T47D (cell line): ENCODE measurements around the gene PSG5.
"Not testable (repeated sequence)": the region's sequence is repeated elsewhere in the genome, so short reads cannot be mapped to it uniquely, and the experiment has no call there.

Source experiments
- DNase-seq, 2 experiments: peaks; one replicate each; pipeline versions ENCODE4 v3.0.0 to v3.0.0-alpha.2; 2011 to 2012; ENCODE audit warnings: low read depth in 1 of 2, low spot score in 1 of 2
- JUND ChIP-seq: IDR thresholded peaks from 2 replicates; pipeline ENCODE4 v1.6.1; 2012; ENCODE audit warnings: low read depth
- in situ Hi-C: cut with HindIII; loops from 2 replicates; pipeline ENCODE4 v1.10.0; 2016; ENCODE audit warnings: low sequenced_read_pairs, low pct_unique_long_range_greater_than_20kb

The PSG5 gene

DNA sequence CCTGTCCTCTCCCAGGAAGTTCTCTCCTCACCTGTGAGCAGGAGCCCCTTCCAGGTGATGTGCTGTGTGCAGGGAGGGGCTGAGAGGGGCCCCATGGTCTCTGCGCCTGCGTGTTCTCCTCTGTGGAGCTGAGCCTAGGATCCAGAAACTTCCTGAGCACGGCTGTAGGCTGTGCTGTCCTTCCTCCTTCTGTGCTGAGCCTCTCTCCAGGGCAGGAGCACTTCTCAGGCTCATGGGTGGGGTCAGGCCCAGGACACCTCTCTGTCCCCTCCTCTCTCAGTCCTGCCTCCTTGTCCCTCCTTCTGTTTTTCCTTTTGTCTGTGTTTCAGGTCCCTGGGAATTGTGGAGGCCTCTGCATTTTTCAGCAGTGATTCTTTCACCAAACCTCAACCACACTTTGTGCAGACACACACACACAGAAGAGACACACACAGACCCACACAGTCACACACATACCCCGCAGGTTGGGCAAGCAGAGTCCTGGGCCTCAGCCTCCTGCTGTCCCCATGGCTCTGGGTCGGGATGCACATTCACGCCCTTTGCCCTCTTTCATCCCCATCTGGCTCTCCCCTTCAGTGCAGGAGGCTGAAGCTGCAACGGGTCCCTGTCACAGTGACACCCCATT is at the start of gene PSG5:
Gene PSG5 (minus strand): TSS at position 226 of the 625 bp plus-strand sequence. CDS start 131 bp downstream, at position 95.
- DNase-seq, in situ Hi-C loops: not testable (repeated sequence)

GRCh38 chr19:43235686-43236085 is 49.4 kb upstream of the PSG5 start:
- in situ Hi-C loops, DNase-seq: not testable (repeated sequence)

- DNase-seq, result no peak
- in situ Hi-C loops, result no loop called here
- no peak for TF ChIP-seq JUND
Measured at GRCh38 chr19:43229315-43229714, 43.0 kb upstream of the PSG5 start.

DNA sequence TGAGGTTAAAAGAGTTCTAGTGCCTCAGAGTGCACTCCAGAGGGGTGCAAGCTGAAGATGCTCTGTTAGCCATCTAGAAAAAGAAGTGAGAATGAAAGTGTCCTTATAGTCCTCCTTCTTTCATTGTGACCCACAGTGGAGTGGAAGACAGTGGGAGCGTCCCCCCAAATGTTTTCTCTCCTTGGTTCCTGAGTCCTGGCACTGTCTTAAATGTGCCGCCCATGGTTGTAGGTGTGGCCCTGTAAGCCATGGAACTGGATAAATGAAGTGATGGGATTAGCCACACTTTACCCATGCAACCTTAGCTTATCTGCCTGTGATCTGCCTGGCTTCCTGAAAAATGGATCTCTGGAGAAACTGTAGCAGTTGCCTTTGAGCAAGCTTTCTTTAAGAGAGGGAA is 42.4 kb upstream of the PSG5 start:
- in situ Hi-C loops, DNase-seq: not testable (repeated sequence)

DNA sequence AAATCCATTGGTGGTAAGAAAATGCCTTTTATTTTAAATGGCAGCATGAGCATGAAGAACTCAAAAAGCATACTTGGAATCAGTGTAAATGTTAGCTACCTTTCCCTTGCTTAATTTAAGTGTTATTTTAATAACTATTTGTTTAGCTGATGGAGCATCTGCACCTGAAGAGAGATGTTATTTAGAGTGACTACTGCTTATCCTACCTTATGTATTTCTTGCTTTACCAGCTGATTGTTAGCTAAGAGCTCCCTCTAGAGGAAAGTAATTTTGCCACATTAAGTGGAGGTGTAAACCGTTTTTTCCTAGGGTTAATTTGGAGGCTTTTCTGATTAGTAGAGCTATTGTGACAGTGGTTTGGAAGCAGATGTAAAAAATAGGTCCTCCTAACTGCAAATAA is 40.6 kb upstream of the PSG5 start:
- not testable (repeated sequence) for DNase-seq

DNA sequence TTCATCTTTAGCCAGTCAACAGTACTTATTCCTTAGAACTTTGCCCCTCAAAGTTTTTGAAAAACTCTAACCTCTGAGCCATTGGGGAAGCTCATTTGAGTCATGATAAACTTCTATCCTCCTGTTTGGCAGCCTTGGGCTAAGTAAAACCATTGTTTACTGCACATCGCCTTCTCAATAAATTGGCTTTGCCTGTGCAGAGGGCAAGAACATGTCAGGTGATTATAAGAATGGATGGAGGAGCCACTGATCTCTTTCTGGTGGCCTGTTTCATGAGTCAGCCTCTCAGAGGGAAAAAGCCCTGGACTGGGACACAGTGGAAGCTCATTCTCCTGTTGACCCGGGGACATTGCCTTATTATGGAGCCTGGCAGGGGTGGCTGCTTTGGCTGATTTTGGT is 38.5 kb upstream of the PSG5 start:
- no peak for DNase-seq
- TF ChIP-seq JUND, result no peak
- in situ Hi-C loops, result no loop called here

More for the DNA sequence above, 40.6 kb upstream of the PSG5 start:
- in situ Hi-C loops, result not testable (repeated sequence)

DNA sequence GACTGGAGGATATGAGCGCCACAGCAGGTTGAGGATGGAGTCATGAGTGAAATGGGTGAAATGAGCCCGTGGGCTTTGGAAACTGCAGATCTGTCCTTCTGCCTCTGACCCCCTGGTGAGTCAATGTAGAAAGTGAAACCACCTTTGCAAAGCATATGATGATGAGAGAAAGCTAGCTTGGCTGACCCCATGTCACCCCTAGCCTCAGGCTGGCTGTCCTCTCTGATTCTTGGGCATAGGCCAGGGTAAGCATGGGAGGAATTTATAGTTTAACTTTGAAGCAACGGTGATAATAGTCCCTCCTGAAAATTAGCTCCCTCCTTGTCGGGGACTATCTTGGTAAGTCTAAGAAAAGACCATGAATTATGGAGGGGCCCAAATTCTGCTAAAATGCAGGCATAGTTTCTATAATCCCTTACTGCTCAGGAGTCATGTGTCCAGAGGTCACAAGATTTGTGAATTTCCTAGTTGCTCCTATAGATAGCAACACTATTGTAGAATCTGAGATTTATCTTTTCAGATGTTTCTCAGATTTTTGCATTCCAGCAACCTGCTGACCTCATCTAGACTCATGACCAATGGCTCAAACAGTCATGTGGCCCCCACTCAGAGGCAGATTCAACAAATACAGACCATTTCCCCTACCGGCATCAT is 38.0 kb upstream of the PSG5 start:
- in situ Hi-C loops, DNase-seq: not testable (repeated sequence)

DNA sequence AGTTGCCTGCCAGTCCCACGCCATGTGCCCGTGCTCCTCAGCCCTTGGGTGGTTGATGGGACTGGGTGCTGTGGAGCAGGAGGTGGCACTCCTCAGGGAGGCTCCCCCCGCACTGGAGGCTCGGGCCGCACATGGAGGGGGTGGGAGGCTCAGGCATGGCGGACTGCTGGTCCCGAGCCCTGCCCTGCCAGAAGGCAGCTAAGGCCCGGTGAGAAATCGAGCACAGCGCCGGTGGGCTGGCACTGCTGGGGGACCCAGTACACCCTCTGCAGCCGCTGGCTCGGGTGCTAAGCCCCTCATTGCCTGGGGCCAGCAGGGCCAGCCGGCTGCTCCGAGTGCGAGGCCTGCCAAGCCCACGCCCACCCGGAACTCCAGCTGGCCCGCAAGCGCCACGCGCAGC is 35.6 kb upstream of the PSG5 start:
- DNase-seq, in situ Hi-C loops: not testable (repeated sequence)

DNA sequence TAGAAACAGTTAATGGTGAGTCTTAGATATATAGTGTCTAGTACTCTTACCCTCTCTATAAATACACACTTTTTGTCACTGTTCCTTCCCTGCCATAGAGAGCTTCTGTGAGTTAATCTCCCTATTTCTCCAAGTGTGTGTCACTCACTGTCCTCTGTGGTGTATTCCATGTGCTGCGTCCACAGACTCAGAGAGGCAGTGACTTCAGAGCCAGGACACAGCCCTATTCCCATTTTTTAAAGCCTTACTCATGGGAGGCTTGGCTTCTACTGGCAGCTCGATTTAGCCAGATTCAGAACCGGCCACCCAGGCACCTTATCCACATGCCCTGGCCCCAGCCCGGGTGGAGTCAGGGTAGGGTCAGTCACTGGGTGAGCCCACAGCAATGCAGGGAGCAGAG is 32.8 kb upstream of the PSG5 start:
- DNase-seq, in situ Hi-C loops: not testable (repeated sequence)

- in situ Hi-C loops, DNase-seq: not testable (repeated sequence)
Measured at GRCh38 chr19:43215881-43216280, 29.5 kb upstream of the PSG5 start.

DNA sequence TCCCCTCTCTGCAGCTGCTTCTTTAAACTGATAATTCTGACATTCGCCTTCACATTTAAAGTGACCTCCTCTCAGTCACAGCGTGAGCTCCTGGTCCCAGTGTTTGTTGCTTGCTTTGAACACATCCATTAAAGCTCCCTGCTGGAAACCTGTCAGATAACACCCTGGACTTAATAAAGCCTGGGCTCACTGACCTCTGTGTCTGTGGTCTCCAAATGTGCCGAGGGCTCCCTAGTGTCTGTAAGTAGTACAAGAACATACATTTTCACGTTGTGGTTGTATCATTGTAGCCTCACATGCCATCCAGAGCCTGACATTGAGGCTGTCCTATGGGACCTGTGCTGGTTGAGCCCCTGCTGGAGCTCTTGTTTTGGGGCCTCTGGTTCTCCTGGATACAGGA is 21.7 kb upstream of the PSG5 start:
- no peak for DNase-seq
- in situ Hi-C loops, result no loop called here
- no peak for TF ChIP-seq JUND

- DNase-seq, in situ Hi-C loops: not testable (repeated sequence)
Measured at GRCh38 chr19:43207174-43207573, 20.8 kb upstream of the PSG5 start.

DNA sequence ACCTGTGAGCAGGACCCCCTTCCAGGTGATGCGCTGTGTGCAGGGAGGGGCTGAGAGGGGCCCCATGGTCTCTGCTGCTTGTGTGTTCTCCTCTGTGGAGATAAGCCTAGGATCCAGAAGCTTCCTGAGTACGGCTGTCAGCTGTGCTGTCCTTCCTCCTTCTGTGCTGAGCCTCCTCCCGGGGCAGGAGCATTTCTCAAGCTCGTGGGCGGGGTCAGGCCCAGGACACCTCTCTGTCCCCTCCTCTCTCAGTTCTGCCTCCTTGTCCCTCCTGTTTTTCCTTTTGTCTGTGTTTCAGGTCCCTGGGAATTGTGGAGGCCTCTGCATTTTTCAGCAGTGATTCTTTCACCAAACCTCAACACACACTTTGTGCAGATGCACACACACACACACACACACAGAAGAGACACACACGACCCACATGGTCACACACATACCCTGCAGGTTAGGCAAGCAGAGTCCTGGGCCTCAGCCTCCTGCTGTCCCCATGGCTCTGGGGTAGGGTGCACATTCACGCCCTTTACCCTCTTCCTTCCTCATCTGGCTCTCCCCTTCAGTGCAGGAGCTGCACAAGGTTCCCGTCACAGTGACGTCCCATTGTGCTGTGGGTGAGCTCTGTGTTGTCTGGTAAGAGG is 19.3 kb upstream of the PSG5 start, which contains the start of gene PSG4:
Gene PSG4 (minus strand): TSS at position 168 of the 635 bp plus-strand sequence. CDS start 102 bp downstream, at position 66.
- DNase-seq, in situ Hi-C loops: not testable (repeated sequence)

- DNase-seq, in situ Hi-C loops: not testable (repeated sequence)
Measured at GRCh38 chr19:43203611-43204010, 17.3 kb upstream of the PSG5 start.

GRCh38 chr19:43201891-43202290 is 15.6 kb upstream of the PSG5 start:
- in situ Hi-C loops, DNase-seq: not testable (repeated sequence)

- DNase-seq, in situ Hi-C loops: not testable (repeated sequence)
Measured at GRCh38 chr19:43201337-43201801, 15.0 kb upstream of the PSG5 start.

- in situ Hi-C loops, DNase-seq: not testable (repeated sequence)
Measured at GRCh38 chr19:43198686-43199419, 12.5 kb upstream of the PSG5 start.
